Muscle layer of colon (tissue), 2 donors: ENCODE data around the gene TMEM165.

ENCODE experiments used
- H3K27ac ChIP-seq: one replicate; pipeline ENCODE4 v1.7.0; 2013; ENCODE audit warnings: low read depth, mild to moderate bottlenecking, low read length, moderate library complexity
- H3K27me3 ChIP-seq, 2 donors: one replicate each; pipeline ENCODE4 v1.7.0; 2013; ENCODE audit warnings: low read length in 2 of 2, mild to moderate bottlenecking in 2 of 2; ENCODE audit not compliant: insufficient read depth in 2 of 2, control insufficient read depth in 1 of 2
- H3K36me3 ChIP-seq: one replicate; pipeline ENCODE4 v1.7.0; 2013; ENCODE audit warnings: mild to moderate bottlenecking, low read length; ENCODE audit not compliant: insufficient read depth
- H3K4me1 ChIP-seq: one replicate; pipeline ENCODE4 v1.7.0; 2013; ENCODE audit warnings: mild to moderate bottlenecking, low read length; ENCODE audit not compliant: insufficient read depth
- H3K4me3 ChIP-seq, 2 donors: one replicate each; pipeline ENCODE4 v1.7.0; 2013; ENCODE audit warnings: low read length in 2 of 2, low read depth in 1 of 2, mild to moderate bottlenecking in 1 of 2, moderate library complexity in 1 of 2
- H3K9ac ChIP-seq: one replicate; pipeline ENCODE4 v1.7.0; 2013; ENCODE audit warnings: low read length
- H3K9me3 ChIP-seq: one replicate; pipeline ENCODE4 v1.7.0; 2013; ENCODE audit warnings: mild to moderate bottlenecking, low read length
- donor health status: abdominal sarcoma.
- donor health status: Adenocarcinoma of cecum.

TMEM165 gene

DNA sequence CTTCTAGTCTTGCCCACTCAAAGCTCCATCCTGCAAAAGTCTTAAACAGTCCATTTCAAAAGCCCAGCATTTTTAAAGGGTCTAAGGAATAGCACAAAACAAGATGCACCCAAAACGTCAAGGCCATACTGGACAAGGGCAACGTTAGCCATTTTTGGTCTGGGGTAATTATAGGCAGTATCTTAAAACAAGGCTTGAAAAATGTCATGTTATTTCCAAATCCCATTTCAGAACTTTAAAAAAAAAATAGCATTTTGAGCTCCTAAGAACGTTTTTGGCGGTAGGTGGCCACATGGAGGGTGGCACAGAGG lies 584 bp upstream of the TMEM165 start:
- Histone ChIP-seq H3K36me3 (no peaks in the 10 kb centered on the region), H3K4me1 (peaks cover 32% of the 10 kb centered on the region), H3K9ac (no peak overlapping the region), H3K27ac (peak overlapping the region; percentile 99), H3K4me3 (peak overlapping the region; percentile 81 to 97), H3K9me3 (no peaks in the 10 kb centered on the region), H3K27me3 (no peaks in the 10 kb centered on the region)

GRCh38 chr4:55396308-55397125 lies 760 bp downstream of the TMEM165 start:
- no peaks in the 10 kb centered on the region for H3K36me3 ChIP-seq

DNA sequence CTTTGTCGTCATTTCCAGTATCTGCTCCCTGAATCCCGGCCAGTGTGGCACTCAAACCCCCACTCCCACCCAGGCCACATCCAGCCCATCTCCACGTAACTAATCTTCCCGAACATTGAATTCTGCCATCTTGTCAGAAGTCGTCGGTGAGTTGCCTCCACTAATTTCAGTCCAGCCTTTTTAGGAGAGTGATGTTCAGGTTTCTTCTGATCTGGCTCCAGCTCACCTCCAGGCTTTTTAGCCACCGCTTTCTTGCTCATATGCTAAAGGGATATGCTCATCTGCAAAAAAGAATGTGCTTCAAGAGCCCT lies 1.3 kb downstream of the TMEM165 start:
- no peaks in the 10 kb centered on the region for H3K27me3 ChIP-seq
- peak overlapping the region; percentile 81 to 97 for H3K4me3 ChIP-seq
- no peaks in the 10 kb centered on the region for H3K36me3 ChIP-seq
- peaks cover 32% of the 10 kb centered on the region for H3K4me1 ChIP-seq
- H3K9ac ChIP-seq, result peak overlapping the region; percentile 84
- no peaks in the 10 kb centered on the region for H3K9me3 ChIP-seq
- peak overlapping the region; percentile 99 for H3K27ac ChIP-seq

More at GRCh38 chr4:55396308-55397125, 760 bp downstream of the TMEM165 start:
- H3K4me1 ChIP-seq, result peaks cover 32% of the 10 kb centered on the region
- peak overlapping the region; percentile 81 to 97 for H3K4me3 ChIP-seq
- H3K27ac ChIP-seq, result peak overlapping the region; percentile 99
- H3K9me3 ChIP-seq, result no peaks in the 10 kb centered on the region
- H3K27me3 ChIP-seq, result no peaks in the 10 kb centered on the region
- H3K9ac ChIP-seq, result peak overlapping the region; percentile 84

- Histone ChIP-seq H3K9me3 (no peaks in the 10 kb centered on the region), H3K27ac (peak overlapping the region; percentile 99), H3K4me3 (peak overlapping the region; percentile 22 to 81), H3K9ac (peak overlapping the region; percentile 84), H3K36me3 (no peaks in the 10 kb centered on the region), H3K4me1 (peaks cover 32% of the 10 kb centered on the region), H3K27me3 (no peaks in the 10 kb centered on the region)
Observed at GRCh38 chr4:55397520-55398321, 2.0 kb downstream of the TMEM165 start.

DNA sequence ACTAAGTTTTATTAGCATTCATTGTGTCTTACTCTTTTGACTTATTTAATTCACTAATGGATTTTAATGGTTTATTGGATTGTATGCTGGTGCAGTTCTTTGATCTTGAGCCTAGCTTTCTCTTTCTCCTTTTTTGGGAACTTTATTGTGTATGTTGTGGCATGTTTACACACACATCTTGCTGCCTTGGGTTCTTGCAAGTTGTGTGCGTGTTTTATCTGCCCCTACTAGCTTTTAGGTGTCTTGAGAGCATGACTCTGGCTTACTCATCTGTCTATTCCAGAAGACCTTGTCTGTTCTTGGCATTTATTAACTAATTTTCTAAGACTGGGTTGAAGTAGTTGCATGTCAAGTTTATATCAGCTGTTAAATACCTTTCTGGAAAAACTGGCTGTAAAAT lies 2.7 kb downstream of the TMEM165 start:
- Histone ChIP-seq H3K27me3 (no peaks in the 10 kb centered on the region), H3K27ac (peak overlapping the region; percentile 99), H3K9me3 (no peaks in the 10 kb centered on the region), H3K9ac (peak overlapping the region; percentile 84), H3K4me1 (peaks cover 32% of the 10 kb centered on the region), H3K36me3 (peaks cover under 1% of the 10 kb centered on the region), H3K4me3 (peak overlapping the region in 1 of 2 donors; percentile 81)

DNA sequence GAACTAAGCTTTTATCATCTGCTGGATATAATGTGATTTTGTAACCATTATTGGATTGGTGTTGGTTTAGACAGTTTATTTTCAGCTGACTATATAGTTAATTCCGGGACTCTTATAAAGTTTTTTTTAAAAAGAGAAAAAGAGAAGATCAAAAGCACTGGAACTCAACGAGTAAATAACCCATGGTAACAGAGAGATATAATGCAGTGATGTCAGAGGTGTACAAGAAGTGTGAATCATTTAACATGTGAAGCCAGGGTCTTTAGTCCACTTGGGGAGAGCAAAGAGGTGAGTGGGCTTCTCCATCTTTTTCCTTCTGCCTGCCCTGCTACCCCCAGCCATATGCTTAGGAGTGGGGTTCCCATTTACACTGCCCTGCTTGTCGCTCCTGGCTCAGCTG lies 3.2 kb downstream of the TMEM165 start:
- H3K36me3 ChIP-seq, result peaks cover 5% of the 10 kb centered on the region
- H3K27me3 ChIP-seq, result no peaks in the 10 kb centered on the region
- peaks cover 32% of the 10 kb centered on the region for H3K4me1 ChIP-seq
- H3K9me3 ChIP-seq, result no peaks in the 10 kb centered on the region
- peak overlapping the region; percentile 99 for H3K27ac ChIP-seq
- H3K9ac ChIP-seq, result no peak overlapping the region
- H3K4me3 ChIP-seq, result no peak overlapping the region

DNA sequence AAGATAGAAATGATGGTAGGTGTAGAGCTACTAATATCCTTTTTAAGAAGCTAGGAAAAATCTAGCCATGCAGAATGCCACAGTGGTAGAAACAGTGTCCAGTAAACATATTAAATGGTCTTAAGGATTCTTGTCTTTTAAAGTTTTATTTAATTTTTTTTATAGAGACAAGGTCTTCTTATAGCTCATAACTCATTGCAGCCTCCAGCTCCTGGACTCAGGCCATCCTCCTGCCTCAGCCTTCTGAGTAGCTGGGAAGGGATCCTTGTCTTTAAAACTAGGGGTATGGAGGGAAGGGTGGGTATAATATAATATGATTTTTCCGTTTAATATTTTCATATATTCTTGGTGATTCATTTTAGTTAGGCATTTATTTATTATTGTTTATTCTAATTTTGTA lies 3.8 kb downstream of the TMEM165 start:
- peaks cover 6% of the 10 kb centered on the region for H3K36me3 ChIP-seq
- no peaks in the 10 kb centered on the region for H3K27me3 ChIP-seq
- peaks cover 32% of the 10 kb centered on the region for H3K4me1 ChIP-seq
- H3K27ac ChIP-seq, result no peak overlapping the region
- no peaks in the 10 kb centered on the region for H3K9me3 ChIP-seq
- H3K4me3 ChIP-seq, result no peak overlapping the region
- no peak overlapping the region for H3K9ac ChIP-seq

DNA sequence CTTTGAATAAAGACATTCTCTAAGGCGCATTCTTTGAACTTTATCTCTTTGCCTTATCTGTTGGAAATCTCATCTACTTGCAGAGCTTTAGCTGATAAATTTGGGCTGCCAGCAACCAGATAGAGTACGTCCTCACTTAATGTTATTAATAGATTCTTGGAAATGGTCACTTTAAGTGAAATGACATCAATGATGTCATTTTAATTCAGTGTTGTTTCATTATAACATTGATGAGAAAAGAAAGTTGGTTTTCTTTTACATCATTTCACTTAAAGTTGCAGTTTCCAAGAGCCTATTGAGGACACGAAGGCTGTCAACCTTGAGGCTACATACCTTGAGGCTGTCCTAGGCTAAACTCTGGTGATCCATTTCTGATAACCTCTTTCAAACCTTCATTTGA lies 9.3 kb downstream of the TMEM165 start:
- Histone ChIP-seq H3K9me3 (no peaks in the 10 kb centered on the region), H3K9ac (no peak overlapping the region), H3K27me3 (no peaks in the 10 kb centered on the region), H3K4me1 (peaks cover 11% of the 10 kb centered on the region), H3K36me3 (peaks cover 19% of the 10 kb centered on the region), H3K27ac (no peak overlapping the region), H3K4me3 (no peak overlapping the region)

GRCh38 chr4:55406545-55406944 lies 10.8 kb downstream of the TMEM165 start:
- Histone ChIP-seq H3K4me1 (peaks cover 17% of the 10 kb centered on the region), H3K27me3 (no peaks in the 10 kb centered on the region), H3K9ac (no peak overlapping the region), H3K27ac (no peak overlapping the region), H3K36me3 (peaks cover 24% of the 10 kb centered on the region), H3K9me3 (no peaks in the 10 kb centered on the region), H3K4me3 (no peak overlapping the region)

- H3K9ac ChIP-seq, result no peak overlapping the region
- peaks cover 30% of the 10 kb centered on the region for H3K36me3 ChIP-seq
- H3K27me3 ChIP-seq, result no peaks in the 10 kb centered on the region
- H3K9me3 ChIP-seq, result no peaks in the 10 kb centered on the region
- no peak overlapping the region for H3K4me3 ChIP-seq
- H3K4me1 ChIP-seq, result peaks cover 17% of the 10 kb centered on the region
- H3K27ac ChIP-seq, result no peak overlapping the region
Observed at GRCh38 chr4:55407119-55407518, 11.4 kb downstream of the TMEM165 start.

DNA sequence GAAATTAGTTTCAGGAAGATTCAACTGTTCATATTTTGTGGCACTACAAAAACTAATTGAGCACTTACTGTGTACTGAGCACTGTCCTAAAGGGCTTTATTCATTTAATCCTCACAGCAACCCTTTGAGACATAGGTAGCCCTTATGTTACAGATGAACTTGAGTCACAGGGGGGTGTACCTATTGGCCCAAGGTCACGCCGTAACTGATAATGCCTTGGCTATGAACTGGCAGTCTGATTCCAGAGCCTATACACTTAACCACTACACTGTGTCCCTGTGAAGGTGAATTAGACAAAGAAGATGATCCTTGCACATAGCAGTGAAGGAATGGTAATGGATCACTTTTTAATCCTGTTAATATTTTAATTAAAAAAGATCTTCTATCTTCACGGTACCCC lies 12.0 kb downstream of the TMEM165 start:
- Histone ChIP-seq H3K4me3 (no peak overlapping the region), H3K27me3 (no peaks in the 10 kb centered on the region), H3K4me1 (peaks cover 17% of the 10 kb centered on the region), H3K9me3 (no peaks in the 10 kb centered on the region), H3K9ac (no peak overlapping the region), H3K27ac (no peak overlapping the region), H3K36me3 (peaks cover 30% of the 10 kb centered on the region)
